ENCODE results near the gene PCF11.
"Not testable (repeated sequence)": the region's sequence is repeated elsewhere in the genome, so short reads cannot be mapped to it uniquely, and the experiment has no call there.

The PCF11 gene

GRCh38 chr11:83200035-83200434 lies 43.1 kb downstream of the PCF11 start:
- H3K4me1 ChIP-seq = no peaks in the 10 kb centered on the region; the same call in 1 of the 2 replicates
- DNase-seq = no peak
- no peak for TF ChIP-seq CTCF (IDR thresholded peaks at IDR 0.05; ENCODE audit: low read depth, low read length)
- H3K4me3 ChIP-seq (ENCODE audit: low read depth, low read length) = no peak overlapping the region
- no peaks in the 10 kb centered on the region for H3K9me3 ChIP-seq
- no peaks in the 10 kb centered on the region for H3K36me3 ChIP-seq
- H3K27me3 ChIP-seq = no peaks in the 10 kb centered on the region

- Histone ChIP-seq H3K4me1 (no peaks in the 10 kb centered on the region), H3K27me3 (no peaks in the 10 kb centered on the region), H3K36me3 (no peaks in the 10 kb centered on the region), H3K4me3 (ENCODE audit: low read depth, low read length) (no peak overlapping the region), H3K9me3 (no peaks in the 10 kb centered on the region)
- DNase-seq = no peak
- no peak for TF ChIP-seq CTCF (IDR thresholded peaks at IDR 0.05; ENCODE audit: low read depth, low read length)
Observed at GRCh38 chr11:83205608-83206185, 48.8 kb downstream of the PCF11 start.

GRCh38 chr11:83206221-83206620 lies 49.3 kb downstream of the PCF11 start:
- TF ChIP-seq CTCF (IDR thresholded peaks at IDR 0.05; ENCODE audit: low read depth, low read length) = no peak

GRCh38 chr11:83206771-83207382 lies 49.9 kb downstream of the PCF11 start:
- DNase-seq; H3K36me3 ChIP-seq; H3K4me1 ChIP-seq; H3K9me3 ChIP-seq; H3K27me3 ChIP-seq; H3K4me3 ChIP-seq (ENCODE audit: low read depth, low read length): not testable (repeated sequence)

More at GRCh38 chr11:83206221-83206620, 49.3 kb downstream of the PCF11 start:
- H3K4me1 ChIP-seq = no peaks in the 10 kb centered on the region
- H3K4me3 ChIP-seq (ENCODE audit: low read depth, low read length) = no peak overlapping the region
- H3K27me3 ChIP-seq = no peaks in the 10 kb centered on the region
- DNase-seq = no peak
- no peaks in the 10 kb centered on the region for H3K9me3 ChIP-seq
- H3K36me3 ChIP-seq = no peaks in the 10 kb centered on the region

GRCh38 chr11:83219095-83219494 lies 62.2 kb downstream of the PCF11 start:
- TF ChIP-seq CTCF (IDR thresholded peaks at IDR 0.05; ENCODE audit: low read depth, low read length) = peak; percentile 58
- H3K9me3 ChIP-seq = no peaks in the 10 kb centered on the region
- H3K4me3 ChIP-seq (ENCODE audit: low read depth, low read length) = no peak overlapping the region
- H3K4me1 ChIP-seq = no peaks in the 10 kb centered on the region
- H3K36me3 ChIP-seq = no peaks in the 10 kb centered on the region
- H3K27me3 ChIP-seq = no peaks in the 10 kb centered on the region
- peak; percentile 32 for DNase-seq

GRCh38 chr11:83220260-83220659 lies 63.3 kb downstream of the PCF11 start:
- no peaks in the 10 kb centered on the region for H3K4me1 ChIP-seq
- no peak for TF ChIP-seq CTCF (IDR thresholded peaks at IDR 0.05; ENCODE audit: low read depth, low read length)
- DNase-seq = no peak
- H3K27me3 ChIP-seq = no peaks in the 10 kb centered on the region
- H3K9me3 ChIP-seq = no peaks in the 10 kb centered on the region
- H3K4me3 ChIP-seq (ENCODE audit: low read depth, low read length) = no peak overlapping the region
- no peaks in the 10 kb centered on the region for H3K36me3 ChIP-seq
